K562 (cell line): ENCODE measurements around the gene CCDC97. TPM values are rescaled to one million over a fixed set of nuclear protein-coding genes. Genes with fewer than 3 reads are reported as not detected.

Experiments
- ATAC-seq: fragments of 200-7000 bp; cut with Tn5 transposase; 3 replicates; pipeline ENCODE4 v1.9.1; 2020; ENCODE audit warnings: moderate library complexity
- BruUV-seq: library from RNA; stranded (reverse); fragments of 400-500 nt; replicated peaks from 2 replicates; lab custom pipeline; 2021; lab: Mats Ljungman, UMichigan
- CTCF ChIA-PET: fragments of 300-600 bp; formaldehyde crosslinking; extraction: SDS; loops from one replicate; lab custom pipeline; 2021; ENCODE audit warnings: low intra/inter-chr PET ratio; lab: Yijun Ruan, JAX
- POLR2A ChIA-PET: fragments of 300-600, 350-650 bp; sonication (Branson Sonifier 250); formaldehyde crosslinking; extraction: SDS; loops from one replicate; lab custom pipeline; 2021; ENCODE audit warnings: antibody characterized with exemption, inconsistent platforms; lab: Yijun Ruan, JAX
- DNase-seq, 4 experiments: peaks; one replicate each; pipeline versions ENCODE4 v3.0.0 to v3.0.0-alpha.2; 2011 to 2018; ENCODE audit warnings: low spot score in 3 of 4, mixed read lengths in 3 of 4; ENCODE audit errors: extremely low read depth in 1 of 4
- FAIRE-seq: peaks from 2 replicates; lab custom pipeline; 2011; peaks lifted over from hg19 to GRCh38; lab: Jason Lieb, UNC
- H2AFZ ChIP-seq: 2 replicates; pipeline ENCODE4 v1.6.0; 2011; ENCODE audit warnings: low read depth, low read length, control low read depth, inconsistent platforms
- H3K27ac ChIP-seq: fragments of 200-600 bp; 3 replicates; pipeline ENCODE4 v1.8.0; 2011; ENCODE audit warnings: low read depth, mild to moderate bottlenecking, control low read depth, inconsistent platforms, low read length, moderate library complexity, mixed read lengths; ENCODE audit errors: extremely low read depth
- H3K27me3 ChIP-seq, 2 experiments: fragments of 300-600 bp in 1 of 2; 2 replicates in 1 of 2; 3 replicates in 1 of 2; pipeline versions ENCODE4 v1.6.0 to v1.8.0; 2011; ENCODE audit warnings: inconsistent platforms in 2 of 2, low read length in 2 of 2, mild to moderate bottlenecking in 1 of 2, mixed read lengths in 1 of 2, moderate library complexity in 1 of 2; ENCODE audit not compliant: control insufficient read depth in 2 of 2, insufficient read depth in 2 of 2
- H3K36me3 ChIP-seq: fragments of 300-600 bp; 3 replicates; pipeline ENCODE4 v1.8.0; 2011; ENCODE audit warnings: mild to moderate bottlenecking, low read length, inconsistent platforms; ENCODE audit not compliant: control insufficient read depth, insufficient read depth
- H3K4me1 ChIP-seq, 2 experiments: fragments of 200-600 bp in 1 of 2; replicated peaks in 1 of 2; 2 replicates in 1 of 2; 3 replicates in 1 of 2; pipeline versions ENCODE4 v1.5.1 to v1.8.0; 2011; ENCODE audit warnings: inconsistent platforms in 2 of 2, low read length in 2 of 2, mild to moderate bottlenecking in 1 of 2, mixed read lengths in 1 of 2, moderate library complexity in 1 of 2; ENCODE audit not compliant: control insufficient read depth in 2 of 2, insufficient read depth in 2 of 2
- H3K4me2 ChIP-seq: 2 replicates; pipeline ENCODE4 v1.6.1; 2011; ENCODE audit warnings: low read length, control low read depth, inconsistent platforms, mixed read lengths; ENCODE audit not compliant: insufficient read depth
- H3K4me3 ChIP-seq: fragments of 200-600 bp; sonication (generic), shearing (Covaris generic); 2 replicates; pipeline ENCODE4 v1.5.1; 2016; ENCODE audit warnings: control low read depth, inconsistent platforms
- H3K79me2 ChIP-seq: fragments of 200-600 bp; 3 replicates; pipeline ENCODE4 v1.8.0; 2011; ENCODE audit warnings: low read length, inconsistent platforms; ENCODE audit not compliant: control insufficient read depth, insufficient read depth
- H3K9ac ChIP-seq, 2 experiments: 2 replicates each; pipeline versions ENCODE4 v1.6.0 to v1.6.1; 2011; ENCODE audit warnings: low read depth in 2 of 2, low read length in 2 of 2, control low read depth in 1 of 2, inconsistent platforms in 1 of 2, mild to moderate bottlenecking in 1 of 2, mixed read lengths in 1 of 2; ENCODE audit not compliant: insufficient read depth in 1 of 2
- H3K9me1 ChIP-seq: one replicate; pipeline ENCODE4 v1.6.0; 2011; ENCODE audit warnings: inconsistent platforms, mild to moderate bottlenecking, low read length, moderate library complexity; ENCODE audit not compliant: control insufficient read depth, insufficient read depth
- H3K9me3 ChIP-seq: replicated peaks from 2 replicates; pipeline ENCODE4 v1.5.1; 2011; ENCODE audit warnings: low read depth, low read length, inconsistent platforms; ENCODE audit not compliant: control insufficient read depth, insufficient read depth
- H4K20me1 ChIP-seq: replicated peaks from 2 replicates; pipeline ENCODE4 v1.6.1; 2011; ENCODE audit warnings: low read length, inconsistent platforms, mixed read lengths; ENCODE audit not compliant: control insufficient read depth, insufficient read depth
- BACH1 ChIP-seq: fragments of 200-800 bp; sonication (Bioruptor generic); IDR thresholded peaks from 2 replicates; pipeline ENCODE4 v1.6.1; 2016; ENCODE audit warnings: missing genetic modification characterization, missing compliant biosample characterization
- EP400 ChIP-seq: fragments of 450-650 bp; IDR thresholded peaks from 2 replicates; pipeline ENCODE4 v1.6.1; 2017; ENCODE audit warnings: antibody characterized with exemption, mild to moderate bottlenecking, moderate library complexity
- NFIC ChIP-seq: fragments of 450-650 bp; IDR thresholded peaks from 2 replicates; pipeline ENCODE4 v1.6.1; 2017; ENCODE audit warnings: mild to moderate bottlenecking, inconsistent platforms
- NR2C2 ChIP-seq, 2 experiments: fragments of 200-800 bp in 1 of 2; sonication (Bioruptor generic) in 1 of 2; sonication (generic) in 1 of 2; formaldehyde crosslinking in 1 of 2; IDR thresholded peaks; 2 replicates each; pipeline versions ENCODE4 v1.6.1 to v1.8.0; 2016 to 2022; ENCODE audit warnings: mild to moderate bottlenecking in 1 of 2, missing compliant biosample characterization in 1 of 2, missing genetic modification characterization in 1 of 2, missing genetic modification reagents in 1 of 2
- PHF21A ChIP-seq: fragments of 450-650 bp; IDR thresholded peaks from 2 replicates; pipeline ENCODE4 v1.6.1; 2017; ENCODE audit warnings: low read depth, borderline replicate concordance
- RBM22 ChIP-seq: fragments of 200-400 bp; formaldehyde crosslinking; IDR thresholded peaks from 2 replicates; pipeline ENCODE4 v1.6.1; 2018; ENCODE audit warnings: low read length, low read depth; ENCODE audit not compliant: poor library complexity, severe bottlenecking
- ZNF140 ChIP-seq: fragments of 250-450 bp; sonication (Bioruptor Pico); IDR thresholded peaks from 2 replicates; pipeline ENCODE4 v1.8.0; 2021; ENCODE audit warnings: moderate library complexity, mild to moderate bottlenecking, inconsistent platforms
- WGBS: fragments of 100-300 bp; shearing (Covaris generic); methylation state at CpG from one replicate; pipeline ENCODE4 v1.1.6; 2016; ENCODE audit warnings: low coverage, mixed read lengths; ENCODE audit not compliant: insufficient coverage; ENCODE audit errors: missing lambda C conversion rate; 5-methylcytosine and 5-hydroxymethylcytosine counted together
- in situ Hi-C: fragments of 300-500 bp; cut with MboI; formaldehyde crosslinking; loops from 4 replicates; pipeline ENCODE4 v1.15.0; 2018; ENCODE audit warnings: inconsistent platforms, mixed read lengths
- intact Hi-C: fragments of 100-400 bp; cut with micrococcal nuclease; formaldehyde crosslinking; loops from 2 replicates; pipeline ENCODE4 v1.14.2; 2022
- polyA plus RNA-seq, 8 experiments: library from polyadenylated mRNA; depleted of rRNA in 4 of 8; stranded (reverse) in 5 of 8; unstranded in 3 of 8; fragments of >200 nt; fragmentation: Nextera tagmentation in 2 of 8; fragmentation: Illumina TruSeq in 1 of 8; extraction: Ambion mirVana in 2 of 8; extraction: Trizol in 1 of 8; gene quantifications; 2 replicates each; pipeline versions ENCODE4 v1.2.1 to v1.2.3, GENCODE V29; 2011 to 2014; ENCODE audit warnings: inconsistent platforms in 1 of 8, missing spikeins in 1 of 8
- total RNA-seq, 7 experiments: library from RNA; depleted of rRNA in 6 of 7; stranded (reverse); fragments of >200 nt in 6 of 7; fragmentation: Illumina TruSeq in 2 of 7; extraction: Trizol in 2 of 7; gene quantifications; 2 replicates each; pipeline versions ENCODE4 v1.2.1 to v1.2.3, GENCODE V29; 2011 to 2021; ENCODE audit warnings: low replicate concordance in 1 of 7
- TF ChIP-seq, protein P1 (sequence below): fragments of 450-650 bp; formaldehyde crosslinking; conservative IDR thresholded peaks from 2 replicates; pipeline ENCODE4 v1.4.0; 2022; ENCODE audit warnings: mild to moderate bottlenecking, missing genetic modification characterization
- TF ChIP-seq, protein P2 (sequence below): fragments of 150-350 bp; IDR thresholded peaks from 2 replicates; pipeline ENCODE4 v1.6.1; 2014; ENCODE audit warnings: low read depth, mild to moderate bottlenecking, low read length, borderline replicate concordance

CCDC97 gene
- total and polyA plus RNA-seq, 9 of the 15 experiments (the other 6 are each of a cell fraction or from before 2014, with no cell fraction given), result 0.60 to 16.5 (median 7.0) TPM

GRCh38 chr19:41299755-41300089, 10.2 kb upstream of the CCDC97 start:
- POLR2A ChIA-PET, result interaction anchor here (0.7 to 1.1 kb wide), 2 partner anchors 35 to 57 kb away, joined by 3 to 4 read pairs; partner anchors contain the start of gene HNRNPUL1
- Histone ChIP-seq H3K27me3 (no peaks in the 10 kb centered on the region), H3K9ac (no peak overlapping the region), H3K4me3 (no peak overlapping the region), H3K9me1 (no peaks in the 10 kb centered on the region), H3K9me3 (no peaks in the 10 kb centered on the region), H3K79me2 (peaks cover 6% of the 10 kb centered on the region; the same call in 1 of the 3 replicates), H3K36me3 (peaks cover 100% of the 10 kb centered on the region), H3K4me1 (no peaks in the 10 kb centered on the region), H3K27ac (no peak overlapping the region), H2AFZ (no peak overlapping the region), H4K20me1 (peaks cover 11% of the 10 kb centered on the region; the same call in 1 of the 2 replicates), H3K4me2 (no peak overlapping the region)
- WGBS, result 63% methylated on average over 4 of the region's 4 CpGs
- in situ Hi-C loops, result loop anchor here (25.0 kb wide), 1 partner anchor 263 kb away; no protein-coding TSS in a partner anchor
- FAIRE-seq, result no peak
- intact Hi-C loops, result no loop called here
- no TSS peak for BruUV-seq
- CTCF ChIA-PET, result no interaction called here
- TF ChIP-seq NFIC, result peak; percentile 69
- TF ChIP-seq EP400, result no peak
- no peak for ATAC-seq
- no peak for DNase-seq

- Histone ChIP-seq H3K4me1 (no peaks in the 10 kb centered on the region), H3K36me3 (peaks cover 100% of the 10 kb centered on the region), H3K79me2 (peaks cover 1% of the 10 kb centered on the region; the same call in 1 of the 3 replicates), H3K27ac (no peak overlapping the region), H3K9ac (no peak overlapping the region), H3K4me2 (no peak overlapping the region), H4K20me1 (peaks cover 11% of the 10 kb centered on the region; the same call in 1 of the 2 replicates), H3K27me3 (no peaks in the 10 kb centered on the region), H3K4me3 (no peak overlapping the region), H3K9me1 (no peaks in the 10 kb centered on the region), H3K9me3 (no peaks in the 10 kb centered on the region), H2AFZ (no peak overlapping the region)
- in situ Hi-C loops, result loop anchor here (25.0 kb wide), 1 partner anchor 262 kb away; no protein-coding TSS in a partner anchor
- 97% methylated on average over 5 of the region's 6 CpGs for WGBS
- CTCF ChIA-PET, result no interaction called here
- BruUV-seq, result no TSS peak
- intact Hi-C loops, result no loop called here
- no peak for ATAC-seq
- DNase-seq, result no peak
- FAIRE-seq, result no peak
- POLR2A ChIA-PET, result interaction anchor here (0.7 to 1.9 kb wide), 3 partner anchors 15 to 108 kb away, joined by 3 to 6 read pairs (median 3); partner anchors contain the start of gene CYP2S1
- no peak for TF ChIP-seq PHF21A
- TF ChIP-seq, protein P1, sequence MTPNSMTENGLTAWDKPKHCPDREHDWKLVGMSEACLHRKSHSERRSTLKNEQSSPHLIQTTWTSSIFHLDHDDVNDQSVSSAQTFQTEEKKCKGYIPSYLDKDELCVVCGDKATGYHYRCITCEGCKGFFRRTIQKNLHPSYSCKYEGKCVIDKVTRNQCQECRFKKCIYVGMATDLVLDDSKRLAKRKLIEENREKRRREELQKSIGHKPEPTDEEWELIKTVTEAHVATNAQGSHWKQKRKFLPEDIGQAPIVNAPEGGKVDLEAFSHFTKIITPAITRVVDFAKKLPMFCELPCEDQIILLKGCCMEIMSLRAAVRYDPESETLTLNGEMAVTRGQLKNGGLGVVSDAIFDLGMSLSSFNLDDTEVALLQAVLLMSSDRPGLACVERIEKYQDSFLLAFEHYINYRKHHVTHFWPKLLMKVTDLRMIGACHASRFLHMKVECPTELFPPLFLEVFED (CRISPR knock-in tag), result no peak
- TF ChIP-seq BACH1 (tag), result no peak
- TF ChIP-seq, protein P2, sequence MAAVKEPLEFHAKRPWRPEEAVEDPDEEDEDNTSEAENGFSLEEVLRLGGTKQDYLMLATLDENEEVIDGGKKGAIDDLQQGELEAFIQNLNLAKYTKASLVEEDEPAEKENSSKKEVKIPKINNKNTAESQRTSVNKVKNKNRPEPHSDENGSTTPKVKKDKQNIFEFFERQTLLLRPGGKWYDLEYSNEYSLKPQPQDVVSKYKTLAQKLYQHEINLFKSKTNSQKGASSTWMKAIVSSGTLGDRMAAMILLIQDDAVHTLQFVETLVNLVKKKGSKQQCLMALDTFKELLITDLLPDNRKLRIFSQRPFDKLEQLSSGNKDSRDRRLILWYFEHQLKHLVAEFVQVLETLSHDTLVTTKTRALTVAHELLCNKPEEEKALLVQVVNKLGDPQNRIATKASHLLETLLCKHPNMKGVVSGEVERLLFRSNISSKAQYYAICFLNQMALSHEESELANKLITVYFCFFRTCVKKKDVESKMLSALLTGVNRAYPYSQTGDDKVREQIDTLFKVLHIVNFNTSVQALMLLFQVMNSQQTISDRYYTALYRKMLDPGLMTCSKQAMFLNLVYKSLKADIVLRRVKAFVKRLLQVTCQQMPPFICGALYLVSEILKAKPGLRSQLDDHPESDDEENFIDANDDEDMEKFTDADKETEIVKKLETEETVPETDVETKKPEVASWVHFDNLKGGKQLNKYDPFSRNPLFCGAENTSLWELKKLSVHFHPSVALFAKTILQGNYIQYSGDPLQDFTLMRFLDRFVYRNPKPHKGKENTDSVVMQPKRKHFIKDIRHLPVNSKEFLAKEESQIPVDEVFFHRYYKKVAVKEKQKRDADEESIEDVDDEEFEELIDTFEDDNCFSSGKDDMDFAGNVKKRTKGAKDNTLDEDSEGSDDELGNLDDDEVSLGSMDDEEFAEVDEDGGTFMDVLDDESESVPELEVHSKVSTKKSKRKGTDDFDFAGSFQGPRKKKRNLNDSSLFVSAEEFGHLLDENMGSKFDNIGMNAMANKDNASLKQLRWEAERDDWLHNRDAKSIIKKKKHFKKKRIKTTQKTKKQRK, result no peak
- no peak for TF ChIP-seq ZNF140
- TF ChIP-seq RBM22, result no peak
- TF ChIP-seq NR2C2 (CRISPR knock-in tag; IDR thresholded peaks at IDR 0.05), result no peak
- TF ChIP-seq NR2C2 (tag; IDR thresholded peaks at IDR 0.05), result no peak
These were observed 9.4 kb upstream of the CCDC97 start for GRCh38 chr19:41300555-41300954.
